SK-N-SH (cell line): ENCODE results near the gene JAKMIP1. TPM values are rescaled to one million over a fixed set of nuclear protein-coding genes. Genes with fewer than 3 reads are reported as not detected.

ENCODE experiments used
- CTCF ChIA-PET: fragments of 300-600, 350-600 bp; formaldehyde crosslinking; extraction: SDS; loops from one replicate; lab custom pipeline; 2021; lab: Yijun Ruan, JAX
- POLR2A ChIA-PET: fragments of 350-600 bp; sonication (Branson Sonifier 250); formaldehyde crosslinking; extraction: SDS; loops from one replicate; lab custom pipeline; 2020; ENCODE audit warnings: antibody characterized with exemption, inconsistent platforms; lab: Yijun Ruan, JAX
- DNase-seq: peaks from one replicate; pipeline ENCODE4 v3.0.0; 2012
- H2AFZ ChIP-seq: fragments of 200-600 bp; sonication (generic); 2 replicates; pipeline ENCODE4 v1.8.1; 2016; ENCODE audit warnings: antibody characterized with exemption, mild to moderate bottlenecking, low read depth
- H3F3A ChIP-seq: fragments of 200-600 bp; sonication (generic); replicated peaks from 2 replicates; pipeline ENCODE3; 2016; ENCODE audit warnings: antibody characterized with exemption, mild to moderate bottlenecking; ENCODE audit not compliant: insufficient read depth
- H3K27ac ChIP-seq, 2 experiments: fragments of 200-500 bp in 1 of 2; fragments of 200-600 bp in 1 of 2; sonication (Bioruptor generic) in 1 of 2; sonication (generic), shearing (Covaris generic) in 1 of 2; 2 replicates each; pipeline versions ENCODE4 v1.5.1 to v1.6.1; 2014 to 2016; ENCODE audit warnings: low read depth in 2 of 2, inconsistent platforms in 1 of 2, low read length in 1 of 2, mild to moderate bottlenecking in 1 of 2, mixed read lengths in 1 of 2
- H3K27me3 ChIP-seq: fragments of 200-600 bp; sonication (generic), shearing (Covaris generic); 2 replicates; pipeline ENCODE4 v1.6.1; 2016; ENCODE audit warnings: mixed run types; ENCODE audit not compliant: insufficient read depth
- H3K36me3 ChIP-seq, 2 experiments: fragments of 200-500 bp in 1 of 2; fragments of 200-600 bp in 1 of 2; sonication (Bioruptor generic) in 1 of 2; sonication (generic) in 1 of 2; replicated peaks in 1 of 2; 2 replicates each; pipeline versions ENCODE3 to v1.5.1; 2014 to 2016; ENCODE audit warnings: low read length in 1 of 2, mild to moderate bottlenecking in 1 of 2; ENCODE audit not compliant: insufficient read depth in 2 of 2, control insufficient read depth in 1 of 2
- H3K4me1 ChIP-seq, 2 experiments: fragments of 200-500 bp in 1 of 2; fragments of 200-600 bp in 1 of 2; sonication (Bioruptor generic) in 1 of 2; sonication (generic), shearing (Covaris generic) in 1 of 2; 2 replicates each; pipeline versions ENCODE4 v1.5.1 to v1.6.1; 2014 to 2016; ENCODE audit warnings: low read depth in 1 of 2, low read length in 1 of 2, mixed run types in 1 of 2; ENCODE audit not compliant: insufficient read depth in 2 of 2, control insufficient read depth in 1 of 2
- H3K4me2 ChIP-seq: fragments of 200-600 bp; sonication (generic), shearing (Covaris generic); 2 replicates; pipeline ENCODE4 v1.6.1; 2017; ENCODE audit warnings: mixed run types
- H3K4me3 ChIP-seq, 2 experiments: fragments of 200-500 bp in 1 of 2; fragments of 200-600 bp in 1 of 2; sonication (Bioruptor generic) in 1 of 2; sonication (generic), shearing (Covaris generic) in 1 of 2; 2 replicates each; pipeline versions ENCODE4 v1.5.1 to v1.8.1; 2014 to 2016; ENCODE audit warnings: low read depth in 2 of 2, inconsistent platforms in 1 of 2, low read length in 1 of 2, mild to moderate bottlenecking in 1 of 2, mixed read lengths in 1 of 2, moderate library complexity in 1 of 2
- H3K79me2 ChIP-seq: fragments of 200-600 bp; sonication (generic); 2 replicates; pipeline ENCODE4 v1.8.1; 2017; ENCODE audit warnings: mild to moderate bottlenecking; ENCODE audit not compliant: insufficient read depth
- H3K9ac ChIP-seq: fragments of 200-600 bp; sonication (generic); 2 replicates; pipeline ENCODE4 v1.6.1; 2017; ENCODE audit warnings: mixed run types
- H3K9me2 ChIP-seq: fragments of 200-600 bp; sonication (generic); 2 replicates; pipeline ENCODE4 v1.6.1; 2017; ENCODE audit warnings: mixed run types
- H3K9me3 ChIP-seq: fragments of 200-600 bp; sonication (generic); 2 replicates; pipeline ENCODE4 v1.6.1; 2017; ENCODE audit warnings: mixed run types, mild to moderate bottlenecking, moderate library complexity
- H4K20me1 ChIP-seq: fragments of 200-600 bp; sonication (generic); 2 replicates; pipeline ENCODE4 v1.6.1; 2017; ENCODE audit warnings: mild to moderate bottlenecking, mixed run types; ENCODE audit not compliant: insufficient read depth
- CHD2 ChIP-seq: fragments of 150-350 bp; IDR thresholded peaks from 2 replicates; pipeline ENCODE4 v1.6.1; 2018; ENCODE audit warnings: low read length; ENCODE audit not compliant: partially characterized antibody
- ELF1 ChIP-seq: IDR thresholded peaks from 2 replicates; pipeline ENCODE4 v1.4.0; 2012
- EP300 ChIP-seq, 2 experiments: IDR thresholded peaks; 2 replicates each; pipeline versions ENCODE4 v1.4.0 to v1.6.1; 2012; ENCODE audit warnings: borderline replicate concordance in 1 of 2, low read depth in 1 of 2, low read length in 1 of 2
- EZH2phosphoT487 ChIP-seq: fragments of 200-600 bp; sonication (generic); IDR thresholded peaks from 2 replicates; pipeline ENCODE4 v1.6.1; 2017; ENCODE audit warnings: low read depth, mixed run types, mild to moderate bottlenecking, antibody characterized with exemption, moderate library complexity, borderline replicate concordance
- FOSL2 ChIP-seq: IDR thresholded peaks from 2 replicates; pipeline ENCODE4 v1.4.0; 2012; ENCODE audit warnings: low read depth, mild to moderate bottlenecking, moderate library complexity, borderline replicate concordance
- FOXJ3 ChIP-seq: sonication (generic); formaldehyde crosslinking; IDR thresholded peaks from 2 replicates; pipeline ENCODE4 v1.5.1; 2020; ENCODE audit warnings: mild to moderate bottlenecking, missing genetic modification reagents
- GATA2 ChIP-seq: sonication (generic); formaldehyde crosslinking; IDR thresholded peaks from 2 replicates; pipeline ENCODE4 v1.5.0; 2020; ENCODE audit warnings: mild to moderate bottlenecking, missing genetic modification reagents
- IRF3 ChIP-seq: fragments of 150-350 bp; IDR thresholded peaks from 2 replicates; pipeline ENCODE4 v1.6.1; 2016; ENCODE audit warnings: mild to moderate bottlenecking, low read depth, low read length
- MAX ChIP-seq: IDR thresholded peaks from 2 replicates; pipeline ENCODE4 v1.4.0; 2012; ENCODE audit warnings: low read depth
- MXI1 ChIP-seq: IDR thresholded peaks from 2 replicates; pipeline ENCODE4 v1.6.1; 2012; ENCODE audit warnings: mild to moderate bottlenecking, low read depth, low read length, improper control_type of control experiment
- NFIC ChIP-seq: IDR thresholded peaks from 2 replicates; pipeline ENCODE4 v1.4.0; 2012; ENCODE audit warnings: borderline replicate concordance
- RCOR1 ChIP-seq: fragments of 150-350 bp; IDR thresholded peaks from 2 replicates; pipeline ENCODE4 v1.6.1; 2017; ENCODE audit warnings: antibody characterized with exemption, low read length
- REST ChIP-seq: IDR thresholded peaks from 2 replicates; pipeline ENCODE4 v1.6.1; 2012; ENCODE audit warnings: mild to moderate bottlenecking, low read depth, low read length, moderate library complexity
- RXRA ChIP-seq: IDR thresholded peaks from 2 replicates; pipeline ENCODE4 v1.4.0; 2012; ENCODE audit warnings: low read depth, mild to moderate bottlenecking, borderline replicate concordance
- TEAD4 ChIP-seq: IDR thresholded peaks from 2 replicates; pipeline ENCODE4 v1.4.0; 2012; ENCODE audit warnings: mild to moderate bottlenecking, borderline replicate concordance; ENCODE audit not compliant: insufficient read depth
- WGBS: methylation state at CpG from one replicate; pipeline ENCODE4 v1.1.6; 2017; ENCODE audit warnings: low lambda C conversion rate; 5-methylcytosine and 5-hydroxymethylcytosine counted together
- polyA plus RNA-seq, 3 experiments: library from polyadenylated mRNA; depleted of rRNA; stranded (reverse); fragments of >200 nt; gene quantifications; 2 replicates each; pipeline ENCODE4 v1.2.3, GENCODE V29; 2012

The JAKMIP1 gene
- polyA plus RNA-seq, 1 of the 3 experiments (the other 2 are of a cell fraction) = 0.54 TPM

GRCh38 chr4:6017800-6018199 is 182.5 kb downstream of the JAKMIP1 start:
- ChIA-PET POLR2A (no interaction called here), CTCF (interaction anchor here (0.7 to 5.2 kb wide), 6 partner anchors 9 to 211 kb away, joined by 3 to 80 read pairs (median 6); no protein-coding TSS in a partner anchor)
- no peaks in the 10 kb centered on the region for H3K27me3 ChIP-seq
- WGBS = 44% methylated on average over 9 of the region's 11 CpGs
- H3K79me2 ChIP-seq = no peaks in the 10 kb centered on the region
- H3K9me2 ChIP-seq = no peaks in the 10 kb centered on the region
- no peak overlapping the region for H2AFZ ChIP-seq
- no peak overlapping the region for H3K4me3 ChIP-seq
- no peak for DNase-seq
- no peak overlapping the region for H3K27ac ChIP-seq
- TF ChIP-seq RCOR1 (no peak), REST (no peak), RXRA (no peak)
- TF ChIP-seq, all 33 proteins: peak for 0
- Histone ChIP-seq H3F3A (no peaks in the 10 kb centered on the region), H4K20me1 (no peaks in the 10 kb centered on the region), H3K4me1 (no peaks in the 10 kb centered on the region; a peak in 1 of 4 replicates), H3K4me2 (no peak overlapping the region), H3K36me3 (no peaks in the 10 kb centered on the region), H3K9ac (no peak overlapping the region), H3K9me3 (no peaks in the 10 kb centered on the region)

GRCh38 chr4:6017030-6017429 is 183.3 kb downstream of the JAKMIP1 start:
- no peaks in the 10 kb centered on the region for H4K20me1 ChIP-seq
- TF ChIP-seq FOXJ3 (CRISPR knock-in tag) (no peak), FOSL2 (no peak), MAX (no peak), CHD2 (no peak), NFIC (no peak), MXI1 (no peak), GATA2 (CRISPR knock-in tag) (no peak), IRF3 (no peak), EZH2phosphoT487 (no peak), EP300 (IDR thresholded peaks at IDR 0.05; ENCODE audit: borderline replicate concordance in 1 of 2, low read depth in 1 of 2, low read length in 1 of 2) (no peak), TEAD4 (no peak), ELF1 (no peak)
- no peak overlapping the region for H3K4me2 ChIP-seq
- no peaks in the 10 kb centered on the region for H3K9me3 ChIP-seq
- H3F3A ChIP-seq = no peaks in the 10 kb centered on the region
- no peak overlapping the region for H3K4me3 ChIP-seq
- H3K36me3 ChIP-seq = no peaks in the 10 kb centered on the region
- no peaks in the 10 kb centered on the region for H3K27me3 ChIP-seq
- DNase-seq = no peak
- ChIA-PET POLR2A (no interaction called here), CTCF (interaction anchor here (2.6 to 3.5 kb wide), 2 partner anchors 11 to 71 kb away, joined by 9 to 19 read pairs; no protein-coding TSS in a partner anchor)
- 33% methylated on average over 8 of the region's 10 CpGs for WGBS
- no peak overlapping the region for H2AFZ ChIP-seq
- no peaks in the 10 kb centered on the region; a peak in 1 of 4 replicates for H3K4me1 ChIP-seq
- no peaks in the 10 kb centered on the region for H3K79me2 ChIP-seq
- no peak overlapping the region for H3K27ac ChIP-seq
- no peak overlapping the region for H3K9ac ChIP-seq
- no peaks in the 10 kb centered on the region for H3K9me2 ChIP-seq
